Activated CD4-positive, alpha-beta T cell treated with anti-CD3 and anti-CD28 coated beads, Interleukin-2, amount 50 U/mL, for 16 hours (primary cell): Measurements from ENCODE around the gene BHMT2.

Experiments
- DNase-seq: peaks from one replicate; pipeline ENCODE4 v3.0.0-alpha.2; 2020

Gene BHMT2

GRCh38 chr5:79069488-79070349 lies at the start of gene BHMT2, which contains the start of gene DMGDH:
Gene BHMT2, plus strand, starts transcription at chr5:79069767. Its CDS starts 16 bp downstream, at chr5:79069783.
Gene DMGDH, minus strand, starts transcription at chr5:79069674. Its CDS starts 54 bp downstream, at chr5:79069620.
- no peak for DNase-seq

- peak; percentile 52 for DNase-seq
These were observed 48.6 kb upstream of the BHMT2 start for GRCh38 chr5:79020861-79021561.

- no peak for DNase-seq
These were observed 47.8 kb upstream of the BHMT2 start for GRCh38 chr5:79021753-79022152.

GRCh38 chr5:79022771-79023170 lies 46.8 kb upstream of the BHMT2 start:
- no peak for DNase-seq

- DNase-seq: no peak
These were observed 46.2 kb upstream of the BHMT2 start for GRCh38 chr5:79023348-79023747.

- DNase-seq: no peak
These were observed 45.6 kb upstream of the BHMT2 start for GRCh38 chr5:79023947-79024346.

- DNase-seq: peak; percentile 41
These were observed 44.5 kb upstream of the BHMT2 start for GRCh38 chr5:79025054-79025472.

GRCh38 chr5:79030663-79031484 lies 38.7 kb upstream of the BHMT2 start:
- no peak for DNase-seq

GRCh38 chr5:79031485-79031867 lies 38.1 kb upstream of the BHMT2 start:
- DNase-seq: no peak

GRCh38 chr5:79032031-79032695 lies 37.4 kb upstream of the BHMT2 start:
- DNase-seq: no peak

- DNase-seq: no peak
These were observed 36.8 kb upstream of the BHMT2 start for GRCh38 chr5:79032782-79033181.

- DNase-seq: no peak
These were observed 34.3 kb upstream of the BHMT2 start for GRCh38 chr5:79035237-79035636.

GRCh38 chr5:79036769-79037168 lies 32.8 kb upstream of the BHMT2 start:
- DNase-seq: no peak

GRCh38 chr5:79042188-79042587 lies 27.4 kb upstream of the BHMT2 start:
- DNase-seq: no peak

GRCh38 chr5:79047199-79047598 lies 22.4 kb upstream of the BHMT2 start:
- DNase-seq: no peak

- DNase-seq: no peak
These were observed 21.1 kb upstream of the BHMT2 start for GRCh38 chr5:79048437-79048836.

GRCh38 chr5:79050498-79050897 lies 19.1 kb upstream of the BHMT2 start:
- DNase-seq: no peak

GRCh38 chr5:79053321-79053720 lies 16.2 kb upstream of the BHMT2 start:
- DNase-seq: no peak

- no peak for DNase-seq
These were observed 14.6 kb upstream of the BHMT2 start for GRCh38 chr5:79055017-79055416.

- no peak for DNase-seq
These were observed 12.7 kb upstream of the BHMT2 start for GRCh38 chr5:79056847-79057246.

- DNase-seq: no peak
These were observed 9.9 kb upstream of the BHMT2 start for GRCh38 chr5:79059674-79060073.

- no peak for DNase-seq
These were observed 7.1 kb upstream of the BHMT2 start for GRCh38 chr5:79062436-79062835.

- DNase-seq: no peak
These were observed 742 bp downstream of the BHMT2 start for GRCh38 chr5:79070350-79070667.
